Pancreas (tissue), 10 donors: Measurements from ENCODE around the gene KRT4. TPM values are rescaled to one million over a fixed set of nuclear protein-coding genes. Genes with fewer than 3 reads are reported as not detected.

Source experiments
- ATAC-seq, 4 donors: fragments of 200-7000 bp; cut with Tn5 transposase; one replicate each; pipeline versions ENCODE4 v1.8.0 to v1.9.1; 2020; ENCODE audit warnings: mild to moderate bottlenecking in 4 of 4, moderate library complexity in 4 of 4
- DNase-seq, 6 donors: peaks; one replicate each; pipeline ENCODE4 v3.0.0-alpha.2; 2020
- FAIRE-seq: peaks from 2 replicates; lab custom pipeline; 2012; peaks lifted over from hg19 to GRCh38; lab: Jason Lieb, UNC
- H3K27ac ChIP-seq, 4 donors: fragments of 200-600 bp; sonication (generic); 1 replicate in 3 of 4; 2 replicates in 1 of 4; pipeline versions ENCODE4 v1.5.0 to v1.8.0; 2020
- H3K27me3 ChIP-seq, 4 donors: fragments of 200-600 bp; one replicate each; pipeline ENCODE4 v1.8.0; 2021
- H3K36me3 ChIP-seq, 3 donors: fragments of 200-600 bp; sonication (generic) in 1 of 3; one replicate each; pipeline versions ENCODE4 v1.5.0 to v1.8.0; 2020 to 2021
- H3K4me1 ChIP-seq, 3 donors: fragments of 200-600 bp; one replicate each; pipeline ENCODE4 v1.8.0; 2021
- H3K4me3 ChIP-seq, 4 donors: fragments of 200-600 bp; sonication (generic) in 2 of 4; one replicate each; pipeline versions ENCODE4 v1.5.0 to v1.8.0; 2020 to 2021
- H3K9me3 ChIP-seq, 4 donors: fragments of 200-600 bp; one replicate each; pipeline ENCODE4 v1.8.0; 2021
- WGBS, 2 donors: extraction: QIAGEN DNeasy Blood & Tissue Kit; methylation state at CpG; one replicate each; pipeline ENCODE4 v1.1.7; 2013; 5-methylcytosine and 5-hydroxymethylcytosine counted together
- intact Hi-C, 3 donors: fragments of 100-400 bp; cut with DNase I; formaldehyde crosslinking; loops; one replicate each; pipeline versions ENCODE4 v1.11.1 to v1.14.2; 2022
- polyA plus RNA-seq, 2 donors: library from polyadenylated mRNA; stranded (reverse); fragments of 200-250 nt; gene quantifications; one replicate each; pipeline ENCODE4 v1.2.3, GENCODE V29; 2013
- total RNA-seq, 6 donors: library from RNA; stranded (reverse); fragmentation: NEBNext Ultra II Directional in 4 of 6; extraction: Animal tissue kit (Norgen Biotek cat#: 25700) in 4 of 6; gene quantifications; one replicate each; pipeline versions ENCODE4 v1.2.1 to v1.2.4, GENCODE V29; 2021 to 2023
- TF ChIP-seq, protein P1 (sequence below), 4 donors: fragments of 200-600 bp; sonication (generic) in 3 of 4; IDR thresholded peaks; one replicate each; pipeline versions ENCODE4 v1.5.0 to v1.8.0; 2021; ENCODE audit warnings: antibody characterized with exemption in 4 of 4
- donor health status: healthy with polysubstance abuse.
- donor health status: DM: no; HTN: no; CAD: no; lungs with moderate emphysema.
- donor health status: DM: no; HTN: no; CAD: no.
- donor health status: control.
- donor health status: control.
- donor health status: Bipolar disorder and iron deficiency.
- donor health status: DM: yes; HTN: yes; CAD: no.
- donor health status: DM: no; HTN: no; CAD: no.
- donor health status: DM: no; HTN: no; CAD: no.
- donor health status: DM: yes; HTN: yes; CAD: no.

Gene KRT4
- total and polyA plus RNA-seq, 8 donors = 0.09 to 1.9 (median 0.26) TPM; not detected in 1

DNA sequence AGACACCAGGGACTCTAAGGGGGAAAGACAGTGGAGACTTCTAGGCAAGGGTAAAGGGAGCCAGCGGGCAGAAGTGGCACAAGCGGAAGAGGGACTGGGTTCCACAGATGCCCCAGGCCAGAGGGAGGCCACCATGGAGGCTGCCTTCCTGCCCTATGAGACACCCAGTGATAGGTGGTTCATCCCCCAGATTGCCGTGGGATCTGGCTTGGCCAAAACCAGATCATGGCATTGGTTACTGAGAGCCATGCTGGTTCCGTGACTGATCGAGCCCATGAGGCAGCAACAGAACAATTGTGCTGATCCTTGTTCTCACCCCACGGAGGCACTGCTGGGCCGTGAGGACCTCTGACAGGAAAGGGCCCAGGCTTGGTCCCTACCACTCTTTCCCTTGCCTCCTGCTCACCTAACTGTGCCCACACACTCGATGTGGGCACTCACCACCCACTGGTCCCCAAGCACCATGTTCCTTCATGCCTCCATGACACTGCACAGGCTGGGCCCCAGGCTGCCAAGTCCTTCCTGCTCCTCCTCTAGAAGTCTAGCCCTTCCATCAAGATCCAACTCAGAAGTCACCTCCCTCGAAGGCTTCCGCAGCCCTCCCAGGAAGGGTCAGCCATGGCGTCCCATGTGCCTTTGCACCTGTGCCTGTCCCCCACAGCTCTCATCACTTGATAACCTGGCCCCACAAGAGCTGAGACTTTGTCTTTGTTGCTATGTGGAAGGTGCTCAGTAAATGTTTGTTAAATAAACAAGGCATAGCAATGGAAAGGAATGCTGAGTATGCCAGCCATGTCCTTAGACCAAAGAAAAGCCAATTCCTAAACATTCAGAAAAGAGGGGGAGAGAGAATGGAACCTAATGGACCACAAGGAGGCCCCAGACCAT is 12.9 kb upstream of the KRT4 start:
- DNase-seq (no peak), ATAC-seq (no peak), FAIRE-seq (no peak)
- intact Hi-C loops = no loop called here
- Histone ChIP-seq H3K27me3 (no peaks in the 10 kb centered on the region), H3K36me3 (no peaks in the 10 kb centered on the region), H3K4me1 (no peaks in the 10 kb centered on the region), H3K27ac (no peak overlapping the region), H3K9me3 (no peaks in the 10 kb centered on the region), H3K4me3 (no peak overlapping the region)
- WGBS, 2 donors = 84 to 85% methylated on average over 11 of the region's 11 CpGs
- TF ChIP-seq, protein P1, sequence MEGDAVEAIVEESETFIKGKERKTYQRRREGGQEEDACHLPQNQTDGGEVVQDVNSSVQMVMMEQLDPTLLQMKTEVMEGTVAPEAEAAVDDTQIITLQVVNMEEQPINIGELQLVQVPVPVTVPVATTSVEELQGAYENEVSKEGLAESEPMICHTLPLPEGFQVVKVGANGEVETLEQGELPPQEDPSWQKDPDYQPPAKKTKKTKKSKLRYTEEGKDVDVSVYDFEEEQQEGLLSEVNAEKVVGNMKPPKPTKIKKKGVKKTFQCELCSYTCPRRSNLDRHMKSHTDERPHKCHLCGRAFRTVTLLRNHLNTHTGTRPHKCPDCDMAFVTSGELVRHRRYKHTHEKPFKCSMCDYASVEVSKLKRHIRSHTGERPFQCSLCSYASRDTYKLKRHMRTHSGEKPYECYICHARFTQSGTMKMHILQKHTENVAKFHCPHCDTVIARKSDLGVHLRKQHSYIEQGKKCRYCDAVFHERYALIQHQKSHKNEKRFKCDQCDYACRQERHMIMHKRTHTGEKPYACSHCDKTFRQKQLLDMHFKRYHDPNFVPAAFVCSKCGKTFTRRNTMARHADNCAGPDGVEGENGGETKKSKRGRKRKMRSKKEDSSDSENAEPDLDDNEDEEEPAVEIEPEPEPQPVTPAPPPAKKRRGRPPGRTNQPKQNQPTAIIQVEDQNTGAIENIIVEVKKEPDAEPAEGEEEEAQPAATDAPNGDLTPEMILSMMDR (IDR thresholded peaks at IDR 0.05) = no peak

DNA sequence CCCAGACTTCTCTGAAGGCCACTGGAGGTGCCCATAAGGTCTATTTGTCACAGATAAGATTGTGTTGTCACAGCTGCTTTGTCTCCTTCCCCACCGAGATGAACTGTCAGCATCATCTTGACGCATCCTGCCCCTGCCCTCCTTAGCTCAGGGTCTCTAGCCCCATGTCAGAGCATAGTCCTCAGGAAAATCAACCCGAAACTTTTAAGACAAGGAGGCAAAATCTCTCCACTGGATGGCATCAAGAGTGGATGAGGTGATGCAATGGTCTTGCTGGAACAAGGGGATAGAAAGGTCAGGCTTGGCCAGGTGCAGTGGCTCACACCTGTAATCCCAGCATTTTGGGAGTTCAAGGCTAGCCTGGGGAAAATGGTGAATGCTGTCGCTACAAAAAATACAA is 12.0 kb upstream of the KRT4 start:
- no peak for DNase-seq
- H3K9me3 ChIP-seq = no peaks in the 10 kb centered on the region

DNA sequence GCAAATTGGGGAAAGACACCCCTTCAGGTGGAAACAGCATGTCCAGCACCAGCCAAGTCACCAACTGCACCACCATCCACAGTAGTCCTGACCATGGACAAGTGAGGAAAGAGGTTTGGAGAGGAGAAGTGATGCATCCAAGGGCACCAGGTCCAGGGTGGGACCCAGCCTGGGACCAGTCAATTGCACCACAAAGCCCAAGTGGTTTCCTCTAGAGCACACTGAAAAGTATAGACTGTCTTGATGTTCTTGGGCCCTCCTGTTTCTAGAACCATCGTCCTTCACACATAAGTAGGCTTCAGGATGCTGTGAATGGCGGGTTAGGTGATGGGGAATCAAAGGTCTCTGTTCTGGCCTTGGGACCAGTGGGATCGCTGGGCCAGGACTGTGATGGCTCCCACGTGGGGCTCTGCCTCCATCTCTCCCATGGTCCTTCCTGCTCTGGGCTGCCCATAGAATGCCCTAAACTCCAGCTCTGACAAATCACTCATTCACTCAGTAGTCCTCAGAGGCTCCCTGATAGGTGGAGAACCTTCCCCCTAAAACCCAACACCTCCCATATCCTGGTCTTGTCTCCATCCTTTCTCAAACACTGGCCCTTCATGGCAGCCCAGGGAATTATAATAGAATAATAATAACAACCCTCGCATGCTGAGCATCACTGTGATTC is 11.0 kb upstream of the KRT4 start:
- 80 to 81% methylated on average over 5 of the region's 5 CpGs for WGBS, 2 donors
- Histone ChIP-seq H3K36me3 (no peaks in the 10 kb centered on the region), H3K27me3 (no peaks in the 10 kb centered on the region), H3K4me3 (no peak overlapping the region), H3K4me1 (no peaks in the 10 kb centered on the region), H3K9me3 (no peaks in the 10 kb centered on the region), H3K27ac (no peak overlapping the region)
- intact Hi-C loops = no loop called here
- ATAC-seq (no peak), DNase-seq (no peak), FAIRE-seq (no peak)
- TF ChIP-seq, protein P1 (IDR thresholded peaks at IDR 0.05) = no peak

More for the DNA sequence above, 12.0 kb upstream of the KRT4 start:
- Histone ChIP-seq H3K36me3 (no peaks in the 10 kb centered on the region), H3K4me1 (no peaks in the 10 kb centered on the region), H3K27ac (no peak overlapping the region), H3K4me3 (no peak overlapping the region), H3K27me3 (no peaks in the 10 kb centered on the region)
- ATAC-seq = no peak
- intact Hi-C loops = no loop called here
- WGBS, 2 donors = 64 to 67% methylated on average over 4 of the region's 4 CpGs
- TF ChIP-seq, protein P1 (IDR thresholded peaks at IDR 0.05) = no peak
- FAIRE-seq = no peak

DNA sequence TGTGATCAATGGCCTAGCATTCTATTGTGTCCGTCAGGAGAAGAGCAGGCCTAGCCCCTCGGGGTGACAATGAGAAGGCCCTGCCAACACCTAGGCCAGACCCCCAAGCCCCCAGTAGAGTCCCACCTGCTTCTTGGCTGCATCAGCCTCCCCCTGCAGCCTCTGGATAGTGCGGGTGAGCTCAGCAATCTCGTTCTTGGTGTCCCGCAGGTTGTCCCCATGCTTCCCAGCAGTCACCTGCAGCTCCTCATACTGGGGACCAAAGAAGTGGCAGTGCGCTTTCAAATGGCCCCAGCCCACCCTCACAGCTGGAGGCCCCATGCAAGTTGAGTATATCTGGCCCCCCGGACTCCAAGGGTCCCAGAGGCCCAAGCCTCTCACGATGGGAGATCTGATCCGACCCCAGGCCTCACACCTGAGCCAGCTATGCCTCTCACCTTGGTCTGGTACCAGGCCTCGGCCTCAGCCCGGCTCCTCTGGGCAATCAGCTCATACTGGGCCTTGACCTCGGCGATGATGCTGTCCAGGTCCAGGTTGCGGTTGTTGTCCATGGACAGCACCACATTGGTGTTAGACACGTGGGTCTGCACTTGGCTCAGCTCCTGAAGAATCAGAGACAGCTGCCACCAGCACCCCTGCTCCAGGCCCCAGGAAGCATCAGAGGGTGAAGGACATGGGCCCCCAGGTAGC is 10.0 kb upstream of the KRT4 start:
- H3K27me3 ChIP-seq = no peaks in the 10 kb centered on the region

More for the DNA sequence above, 10.0 kb upstream of the KRT4 start:
- no peaks in the 10 kb centered on the region for H3K36me3 ChIP-seq
- TF ChIP-seq, protein P1 (IDR thresholded peaks at IDR 0.05) = no peak
- no peak overlapping the region for H3K27ac ChIP-seq
- H3K4me3 ChIP-seq = no peak overlapping the region
- DNase-seq (no peak), FAIRE-seq (no peak), ATAC-seq (no peak)
- no peaks in the 10 kb centered on the region for H3K9me3 ChIP-seq
- no peaks in the 10 kb centered on the region for H3K4me1 ChIP-seq
- WGBS, 2 donors = 78 to 88% methylated on average over 15 of the region's 15 CpGs
- intact Hi-C loops = no loop called here
